HG02588 (cell line): Measurements from ENCODE around the gene NES.
"Not testable (repeated sequence)": the region's sequence is repeated elsewhere in the genome, so short reads cannot be mapped to it uniquely, and the experiment has no call there.

Experiments used
- ATAC-seq: cut with Tn5 transposase; IDR thresholded peaks from one replicate; pipeline ENCODE4 v1.9.1; 2021; ENCODE audit warnings: mild to moderate bottlenecking, moderate library complexity; ENCODE audit not compliant: unreplicated experiment

Gene NES

DNA sequence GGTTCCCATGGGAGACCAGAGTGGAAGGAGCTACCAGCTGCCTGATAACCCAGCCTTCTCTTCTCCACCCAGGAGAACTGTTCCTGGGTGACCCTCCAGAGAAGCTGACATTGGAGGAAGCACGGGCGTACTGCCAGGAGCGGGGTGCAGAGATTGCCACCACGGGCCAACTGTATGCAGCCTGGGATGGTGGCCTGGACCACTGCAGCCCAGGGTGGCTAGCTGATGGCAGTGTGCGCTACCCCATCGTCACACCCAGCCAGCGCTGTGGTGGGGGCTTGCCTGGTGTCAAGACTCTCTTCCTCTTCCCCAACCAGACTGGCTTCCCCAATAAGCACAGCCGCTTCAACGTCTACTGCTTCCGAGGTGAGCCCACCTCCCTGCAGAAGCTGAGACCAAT is 28.7 kb downstream of the NES start:
- no peak for ATAC-seq

DNA sequence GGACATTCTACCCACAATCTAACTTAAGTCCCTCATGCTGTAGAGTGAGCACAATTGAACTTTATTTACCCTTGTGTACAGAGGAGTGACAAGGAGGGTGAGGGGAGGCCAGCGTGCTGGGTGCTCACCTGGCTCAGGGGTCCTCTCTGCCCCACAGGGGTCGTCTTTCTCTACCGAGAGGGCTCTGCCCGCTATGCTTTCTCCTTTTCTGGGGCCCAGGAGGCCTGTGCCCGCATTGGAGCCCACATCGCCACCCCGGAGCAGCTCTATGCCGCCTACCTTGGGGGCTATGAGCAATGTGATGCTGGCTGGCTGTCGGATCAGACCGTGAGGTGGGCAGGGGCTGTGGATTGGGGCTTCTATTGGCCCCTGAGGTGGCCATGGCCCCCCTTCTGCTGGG is 29.9 kb downstream of the NES start:
- ATAC-seq: no peak

DNA sequence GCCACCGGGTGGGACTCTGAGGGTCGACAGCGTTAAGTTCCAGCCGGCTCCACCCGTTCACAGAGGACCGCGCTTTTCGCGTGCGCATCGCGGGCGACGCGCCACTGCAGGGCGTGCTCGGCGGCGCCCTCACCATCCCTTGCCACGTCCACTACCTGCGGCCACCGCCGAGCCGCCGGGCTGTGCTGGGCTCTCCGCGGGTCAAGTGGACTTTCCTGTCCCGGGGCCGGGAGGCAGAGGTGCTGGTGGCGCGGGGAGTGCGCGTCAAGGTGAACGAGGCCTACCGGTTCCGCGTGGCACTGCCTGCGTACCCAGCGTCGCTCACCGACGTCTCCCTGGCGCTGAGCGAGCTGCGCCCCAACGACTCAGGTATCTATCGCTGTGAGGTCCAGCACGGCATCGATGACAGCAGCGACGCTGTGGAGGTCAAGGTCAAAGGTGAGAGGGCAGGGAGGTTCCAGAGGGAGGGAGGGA is 30.4 kb downstream of the NES start:
- ATAC-seq: no peak

DNA sequence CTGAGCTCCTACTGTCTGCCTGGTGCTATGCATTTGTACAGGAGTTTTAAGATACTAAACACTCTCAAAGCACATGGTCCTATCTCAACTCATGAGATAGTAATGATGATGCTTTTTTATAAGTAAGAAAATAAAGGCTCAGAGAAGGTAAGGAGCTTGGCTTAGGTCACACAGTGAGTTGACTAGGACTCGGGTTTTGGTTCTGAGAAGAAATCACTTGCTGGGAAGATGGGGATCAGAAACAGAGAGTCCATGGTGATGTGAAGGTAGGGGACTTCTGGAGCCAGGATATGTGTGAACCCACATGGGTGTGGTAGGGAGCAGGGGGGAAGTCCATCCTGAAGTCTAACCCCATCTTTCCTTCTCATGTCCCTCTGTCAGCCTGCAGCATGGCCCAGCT is 31.5 kb downstream of the NES start:
- no peak for ATAC-seq

DNA sequence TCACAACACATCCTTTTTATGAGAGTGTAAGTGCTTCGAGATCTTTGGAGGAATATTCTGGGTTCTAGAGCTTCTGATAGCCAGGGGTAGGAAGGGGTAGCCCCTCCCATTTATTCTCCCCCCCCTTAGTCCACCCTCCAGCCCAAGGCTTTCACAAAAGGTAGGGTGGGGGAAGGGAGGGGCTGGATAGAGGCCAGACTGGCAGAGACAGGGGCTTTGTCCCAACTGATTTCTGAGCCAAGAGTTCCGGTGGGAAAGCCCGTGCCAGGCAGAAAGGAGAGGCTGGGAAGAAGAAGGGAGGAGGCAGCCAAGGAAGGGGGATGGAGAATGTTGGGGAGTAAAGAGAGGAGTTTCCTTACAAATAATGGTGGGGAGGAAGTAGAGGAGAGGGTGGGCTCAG is 32.2 kb downstream of the NES start:
- no peak for ATAC-seq

DNA sequence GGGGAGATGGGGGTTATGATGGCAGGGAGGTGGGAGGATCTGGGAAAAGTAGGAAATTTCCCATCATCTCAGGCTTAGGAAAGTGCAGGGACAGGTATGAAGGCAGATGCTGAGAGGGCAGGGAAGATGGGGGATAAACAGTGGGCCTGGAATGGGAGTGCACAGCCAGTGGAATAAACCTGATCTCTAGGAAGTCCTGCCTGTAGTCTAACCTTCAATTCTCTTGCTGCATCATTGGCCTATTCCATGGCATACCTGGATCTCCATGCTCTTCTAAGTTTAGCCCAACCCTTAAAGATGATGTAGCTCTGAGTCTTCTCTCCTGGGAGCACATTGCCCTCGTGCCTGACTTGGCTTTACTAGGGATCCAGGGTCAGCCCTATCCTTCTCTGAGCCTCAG is 32.6 kb downstream of the NES start:
- ATAC-seq: no peak

DNA sequence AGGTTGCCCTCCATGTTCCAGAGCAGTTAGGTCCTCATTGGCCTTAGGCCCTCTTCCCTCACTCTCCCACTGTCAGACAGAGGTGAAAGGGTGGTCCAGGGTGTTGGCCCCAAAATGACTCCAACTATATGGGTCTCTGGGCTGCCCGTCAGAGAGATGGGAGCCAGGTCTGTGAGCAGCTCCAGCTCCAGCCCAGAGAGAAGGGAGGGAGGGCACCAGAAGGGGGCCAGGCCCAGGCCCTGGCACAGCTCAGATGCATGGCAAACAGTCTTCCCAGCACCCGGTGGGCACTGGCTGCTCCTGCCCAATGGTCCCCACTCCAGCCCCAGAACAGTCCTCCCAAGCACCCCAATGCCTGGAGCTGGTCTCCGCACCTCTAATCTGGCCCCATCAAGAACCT is 33.1 kb downstream of the NES start:
- no peak for ATAC-seq

DNA sequence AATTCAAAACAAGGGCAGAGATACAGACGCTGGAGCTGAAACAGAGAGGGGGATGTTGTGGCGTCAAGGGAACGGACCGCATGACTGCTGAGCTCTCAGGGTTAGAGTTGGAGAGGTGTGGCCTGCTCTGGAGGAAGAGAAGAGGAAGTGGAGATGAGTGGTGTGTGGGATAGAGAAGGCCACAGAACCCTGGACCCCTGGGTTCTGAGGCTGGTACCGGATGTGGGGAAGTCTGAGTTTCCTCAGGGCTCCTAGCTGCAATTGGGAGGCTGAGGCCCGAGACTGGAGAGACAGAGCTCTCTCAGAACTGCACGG is 33.5 kb downstream of the NES start:
- ATAC-seq: no peak

DNA sequence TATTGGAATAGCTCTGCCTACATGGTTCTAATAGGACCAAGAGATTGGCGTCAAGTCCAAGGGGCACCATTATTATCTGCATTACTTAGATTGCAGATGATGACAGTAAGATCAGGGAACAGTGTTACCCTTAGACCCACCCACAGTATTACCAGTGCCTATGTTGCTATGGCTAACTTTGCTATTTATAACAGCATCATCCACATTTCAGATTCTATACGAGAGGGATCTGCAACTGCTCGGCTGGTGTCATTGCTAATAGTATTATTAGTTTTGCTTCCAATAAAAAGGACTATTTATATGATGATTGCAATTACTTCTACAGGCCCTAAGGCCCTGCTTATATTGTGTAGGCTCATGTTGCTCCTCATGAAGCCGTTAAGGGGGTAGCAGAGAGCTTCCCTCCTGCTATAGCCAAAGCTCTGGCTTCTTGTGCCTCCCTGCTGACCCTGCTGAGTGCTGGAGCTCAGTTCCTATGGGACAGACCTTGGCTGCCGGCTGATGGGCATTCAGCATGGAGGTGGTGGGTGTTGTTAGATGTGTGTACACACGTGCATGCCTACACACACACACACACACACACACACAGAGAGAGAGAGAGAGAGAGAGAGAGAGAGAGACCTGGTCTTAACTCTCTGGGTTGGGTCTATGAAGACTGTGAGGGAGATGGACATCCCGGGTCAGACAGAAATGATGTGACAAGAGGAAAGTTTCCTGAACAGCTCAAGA is 34.0 kb downstream of the NES start:
- ATAC-seq: no peak

DNA sequence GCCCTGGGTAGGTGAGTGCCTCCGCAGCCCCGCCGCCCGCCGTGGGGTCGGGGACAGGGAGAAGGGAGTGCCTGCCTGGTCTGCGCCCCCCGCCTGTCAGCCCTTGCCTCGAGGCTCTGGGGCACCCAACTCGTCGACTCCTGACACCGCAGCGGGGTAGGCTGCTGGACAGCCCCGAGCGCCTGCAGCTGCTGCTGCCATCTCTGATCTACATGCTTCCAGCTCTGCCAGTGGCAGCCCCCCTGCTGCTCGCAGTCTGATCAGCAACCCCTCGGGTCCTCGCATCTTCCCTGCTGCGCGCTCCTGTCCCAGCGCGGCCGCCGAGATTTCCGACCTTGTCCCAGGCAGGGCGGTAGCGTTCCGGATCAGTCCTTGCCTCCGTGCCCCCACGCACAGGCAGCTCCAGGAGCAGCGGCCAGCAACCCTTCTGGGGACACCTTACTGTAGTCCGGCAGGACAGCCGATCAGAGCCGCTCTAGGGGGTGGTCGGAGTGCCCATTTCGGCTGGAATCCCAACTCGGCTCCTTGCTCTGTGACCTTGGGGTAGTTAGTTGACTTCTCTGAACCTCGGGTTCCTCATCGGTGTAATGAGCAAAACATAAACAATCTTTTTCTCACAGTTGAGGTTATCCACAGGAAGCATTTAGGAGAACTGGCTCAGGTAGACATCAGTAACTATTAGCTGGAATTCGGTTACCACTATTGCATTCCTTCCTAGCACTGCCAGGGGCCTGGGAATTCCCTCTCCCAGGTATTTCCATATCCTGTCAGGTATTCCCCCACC is 34.8 kb downstream of the NES start:
- ATAC-seq: no peak

DNA sequence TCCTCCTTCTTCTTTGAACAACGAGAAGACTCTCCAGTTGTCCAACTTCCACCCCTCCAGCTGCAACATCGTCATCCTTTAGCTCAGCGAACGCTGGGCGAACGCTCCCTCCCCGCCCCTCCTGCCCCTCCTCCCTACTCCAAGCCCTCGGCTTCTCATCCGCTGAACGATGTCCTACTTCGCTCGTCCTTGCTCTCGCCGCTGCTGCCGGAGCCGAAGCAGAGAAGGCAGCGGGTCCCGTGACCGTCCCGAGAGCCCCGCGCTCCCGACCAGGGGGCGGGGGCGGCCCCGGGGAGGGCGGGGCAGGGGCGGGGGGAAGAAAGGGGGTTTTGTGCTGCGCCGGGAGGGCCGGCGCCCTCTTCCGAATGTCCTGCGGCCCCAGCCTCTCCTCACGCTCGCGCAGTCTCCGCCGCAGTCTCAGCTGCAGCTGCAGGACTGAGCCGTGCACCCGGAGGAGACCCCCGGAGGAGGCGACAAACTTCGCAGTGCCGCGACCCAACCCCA is 35.4 kb downstream of the NES start, which contains the start of gene BCAN:
Gene BCAN, plus strand, starts transcription at position 357 of the 504 bp plus-strand sequence. CDS start 3,938 bp downstream, outside the sequence.
- ATAC-seq: no peak

DNA sequence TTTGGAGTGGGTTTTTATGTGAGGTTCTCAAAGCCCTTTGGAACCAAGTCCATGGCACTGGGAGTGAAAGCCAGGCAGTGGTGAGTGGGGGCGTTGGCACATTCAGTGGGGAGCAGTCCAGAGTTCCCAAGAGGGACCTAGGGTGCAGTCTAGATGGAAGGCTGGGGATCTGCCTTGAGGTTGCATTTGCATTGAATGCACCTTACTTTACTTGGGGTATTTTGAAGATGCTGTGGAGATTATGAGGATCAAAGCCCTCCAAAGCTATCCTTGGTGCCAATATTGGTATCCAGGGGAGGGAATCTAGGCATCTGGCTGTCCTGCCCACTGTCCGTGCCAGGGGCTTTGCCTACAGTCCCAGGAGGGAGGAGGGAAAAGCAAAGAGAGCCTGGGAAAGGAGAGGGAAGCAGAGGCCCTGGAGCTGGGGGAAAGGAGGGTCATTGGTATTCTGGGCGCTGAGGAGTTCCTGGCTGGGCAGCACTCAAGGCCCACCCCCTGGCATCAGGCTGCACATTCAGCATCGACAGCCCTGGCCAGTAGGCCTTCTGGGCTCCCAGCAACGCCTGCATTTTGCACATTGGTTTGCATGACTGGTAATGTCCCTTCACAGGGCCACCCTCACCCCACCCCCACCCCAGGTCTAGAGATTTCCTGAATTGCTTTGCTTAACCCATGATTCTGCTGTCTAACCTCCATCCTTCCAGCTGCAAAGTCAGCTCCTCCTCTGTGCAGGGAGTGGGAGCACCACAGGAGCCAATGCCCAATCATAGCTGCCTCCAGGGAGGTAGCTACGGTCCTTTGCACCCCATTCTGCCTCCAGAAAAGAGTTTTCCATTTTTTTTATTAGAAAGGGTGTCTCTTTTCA is 36.1 kb downstream of the NES start:
- no peak for ATAC-seq

DNA sequence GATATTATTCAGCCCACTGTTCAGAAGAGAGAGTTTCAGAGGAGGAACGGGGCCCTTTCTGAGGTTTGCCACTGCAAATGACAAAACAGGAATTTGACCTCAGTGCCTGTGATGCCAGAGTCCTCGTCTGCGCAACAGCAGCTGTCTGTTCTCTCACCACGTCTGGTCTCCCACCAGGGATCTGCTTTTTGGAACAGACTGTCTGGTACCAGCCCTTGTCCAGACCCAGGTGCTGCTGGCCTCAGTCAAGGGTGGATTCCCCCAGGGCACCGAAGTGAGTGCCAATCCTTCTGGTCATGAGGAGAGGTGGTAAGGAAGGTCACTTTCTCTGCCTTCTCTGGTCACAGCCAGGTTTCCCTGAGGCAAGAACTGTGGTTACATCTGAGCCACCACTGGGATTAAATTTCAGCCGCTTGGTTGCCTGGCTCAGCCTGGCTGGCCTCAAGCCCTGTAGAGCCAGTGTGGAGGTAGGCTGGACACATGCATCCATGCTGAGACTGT is 37.6 kb downstream of the NES start:
- no peak for ATAC-seq

DNA sequence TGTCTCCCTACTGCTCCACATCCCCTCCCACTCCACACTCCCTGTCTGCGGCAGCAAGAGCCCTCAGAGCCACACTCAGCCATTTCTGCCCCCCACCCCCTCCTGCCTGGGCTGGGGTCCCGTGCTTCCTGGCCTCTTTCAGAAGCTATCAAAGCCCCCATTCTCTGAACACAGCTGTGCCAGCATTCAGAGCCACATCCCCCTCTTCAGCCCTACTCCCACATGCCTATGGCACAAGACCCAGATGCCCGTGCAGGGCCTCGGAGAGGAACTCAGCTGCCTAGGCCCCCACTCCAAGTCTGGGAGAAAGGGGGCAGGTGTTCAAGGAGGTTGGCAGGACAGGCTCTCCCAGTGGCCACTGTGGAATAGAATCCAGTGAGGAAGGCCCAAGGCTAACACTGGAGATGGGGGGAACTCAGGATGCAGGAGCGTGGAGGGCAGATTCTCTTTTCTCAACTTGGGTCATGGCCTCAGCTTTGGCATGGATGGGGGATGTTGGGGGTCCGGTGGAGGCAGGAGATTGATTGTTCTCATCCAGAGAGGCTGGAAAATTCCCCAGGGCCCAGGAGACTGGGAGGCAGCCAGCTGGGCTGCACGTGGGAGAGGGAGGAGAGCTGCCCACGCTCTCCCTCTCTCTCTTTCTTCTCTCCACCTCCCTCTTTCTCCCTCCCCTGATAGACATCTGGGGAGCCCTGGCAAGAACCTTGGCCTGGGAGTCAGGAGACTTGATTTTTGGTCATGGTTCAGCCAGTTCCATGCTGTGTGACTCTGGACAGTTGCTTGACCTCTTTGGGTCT is 38.8 kb downstream of the NES start:
- ATAC-seq: no peak

DNA sequence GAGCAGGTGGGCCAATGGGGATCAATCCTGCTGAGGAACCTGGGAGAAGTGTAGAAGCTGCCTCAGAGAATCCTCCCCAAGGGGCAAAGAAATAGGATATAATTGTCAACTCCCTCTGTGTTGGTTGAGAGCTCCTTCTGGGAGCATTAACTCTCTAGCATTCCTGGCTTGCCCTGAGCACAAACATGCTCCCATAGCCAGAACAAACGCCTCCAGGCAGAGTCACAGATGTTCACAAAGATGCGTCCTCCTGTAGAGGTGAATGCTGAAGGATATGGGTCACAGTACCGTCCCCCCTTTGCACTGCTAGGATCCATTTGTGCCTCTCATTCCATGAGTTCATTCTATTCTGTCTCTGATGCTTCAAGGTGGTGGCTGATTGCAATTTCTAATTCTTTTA is 44.9 kb downstream of the NES start:
- no peak for ATAC-seq

DNA sequence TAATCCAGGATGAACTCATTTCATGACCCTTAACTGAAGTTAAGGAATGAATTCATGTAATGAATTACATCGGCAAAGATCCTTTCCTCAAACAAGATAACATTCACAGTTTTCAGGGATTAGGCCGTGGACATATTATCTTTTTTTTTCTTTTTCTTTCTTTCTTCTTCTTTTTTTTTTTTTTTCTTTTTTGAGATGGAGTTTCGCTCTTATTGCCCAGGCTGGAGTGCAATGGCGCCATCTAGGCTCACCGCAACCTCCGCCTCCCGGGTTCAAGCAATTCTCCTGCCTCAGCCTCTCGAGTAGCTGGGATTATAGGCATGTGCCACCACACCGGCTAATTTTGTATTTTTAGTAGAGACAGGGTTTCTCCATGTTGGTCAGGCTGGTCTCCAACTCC is 46.1 kb downstream of the NES start:
- ATAC-seq: not testable (repeated sequence)

DNA sequence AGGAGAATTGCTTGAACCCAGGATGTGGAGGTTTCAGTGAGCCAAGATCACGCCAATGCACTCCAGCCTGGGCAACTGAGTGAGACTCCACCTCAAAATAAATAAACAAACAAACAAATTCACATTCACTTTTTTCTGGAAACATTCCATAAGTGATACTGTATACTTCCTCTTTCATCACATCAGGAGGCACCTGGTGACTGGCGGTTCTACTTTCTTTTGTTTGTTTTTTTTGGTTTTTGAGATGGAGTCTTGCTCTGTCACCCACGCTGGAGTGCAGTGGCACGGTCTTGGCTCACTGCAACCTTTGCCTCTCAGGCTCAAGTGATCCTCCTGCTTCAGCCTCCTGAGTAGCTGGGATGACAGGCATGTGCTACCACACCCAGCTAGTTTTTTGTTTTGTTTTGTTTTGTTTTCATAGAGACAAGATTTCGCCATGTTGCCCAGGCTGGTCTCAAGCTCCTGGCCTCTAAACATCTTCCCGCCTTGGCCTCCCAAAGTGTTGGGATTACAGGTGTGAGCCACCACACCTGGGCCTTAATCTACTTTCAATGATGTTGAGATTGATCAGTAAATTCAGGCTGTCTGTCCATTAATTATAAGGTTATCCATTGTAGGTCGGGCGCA is 47.3 kb downstream of the NES start:
- no peak for ATAC-seq

DNA sequence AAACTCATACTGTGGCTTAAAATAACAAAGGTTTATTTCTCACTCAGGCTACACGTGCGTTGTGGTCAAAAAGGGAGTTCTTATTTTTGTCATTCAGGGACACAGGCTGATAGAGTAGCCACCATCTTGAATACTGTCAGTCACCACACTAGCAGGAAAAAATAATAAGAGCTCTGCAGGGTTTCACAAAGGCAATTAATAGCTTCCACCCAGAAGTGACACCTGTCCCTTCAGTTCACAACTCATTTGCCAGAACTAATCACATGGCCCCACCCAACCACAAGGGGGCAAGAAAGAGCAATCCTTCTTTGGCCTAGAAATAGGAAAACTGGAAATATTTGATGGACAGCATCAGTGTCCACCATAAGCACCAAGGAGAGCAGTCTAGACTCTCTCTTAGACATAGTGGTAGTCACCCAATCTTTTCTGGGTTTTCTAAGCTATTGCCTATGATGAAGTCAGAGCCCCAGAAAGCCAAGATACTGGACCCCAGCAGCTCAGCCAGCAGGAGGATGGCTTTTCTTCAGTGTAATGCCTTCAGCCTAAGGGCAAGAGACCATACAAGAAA is 49.8 kb downstream of the NES start:
- no peak for ATAC-seq

DNA sequence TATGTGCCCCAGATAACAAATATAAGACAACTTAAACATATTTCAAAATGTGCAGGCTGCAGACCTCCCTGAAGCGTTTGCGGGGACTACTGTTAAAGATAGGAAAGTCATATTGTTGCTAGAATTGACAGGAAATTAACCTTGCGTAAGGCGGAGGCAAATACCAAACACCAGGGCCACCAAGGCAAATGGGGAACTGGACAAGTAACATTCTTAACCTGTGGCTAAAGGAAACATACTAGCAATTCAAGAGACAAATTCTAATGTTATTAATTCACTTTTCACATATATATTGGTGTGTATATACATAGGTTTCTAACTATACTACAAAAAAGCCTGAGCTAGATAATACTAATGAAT is 51.1 kb downstream of the NES start:
- no peak for ATAC-seq
